Measurements from ENCODE around the gene ACADL.

GRCh38 chr2:210167227-210167626, 58.0 kb downstream of the ACADL start:
- TF ChIP-seq CBX1 (IDR thresholded peaks at IDR 0.05; ENCODE audit: low read depth) (no peak), SUZ12 (IDR thresholded peaks at IDR 0.05; ENCODE audit: low read depth, low read length) (no peak), CTCF (CRISPR knock-in tag; IDR thresholded peaks at IDR 0.05) (no peak), MAFG (CRISPR knock-in tag; IDR thresholded peaks at IDR 0.05) (no peak), ZNF589 (CRISPR knock-in tag; conservative IDR thresholded peaks at IDR 0.05) (no peak), FOXP4 (CRISPR knock-in tag; IDR thresholded peaks at IDR 0.05) (no peak), EZH2 (conservative IDR thresholded peaks at IDR 0.05; ENCODE audit: low read depth, low read length) (no peak), ZNF580 (CRISPR knock-in tag; IDR thresholded peaks at IDR 0.05; ENCODE audit: borderline replicate concordance, low read depth) (no peak)

Measured in HepG2 (cell line).